ENCODE measurements around the gene AUTS2. TPM values are rescaled to one million over a fixed set of nuclear protein-coding genes. Genes with fewer than 3 reads are reported as not detected.

AUTS2 gene
- total RNA-seq, 1 donor from 2014 or later = 94.1 TPM

DNA sequence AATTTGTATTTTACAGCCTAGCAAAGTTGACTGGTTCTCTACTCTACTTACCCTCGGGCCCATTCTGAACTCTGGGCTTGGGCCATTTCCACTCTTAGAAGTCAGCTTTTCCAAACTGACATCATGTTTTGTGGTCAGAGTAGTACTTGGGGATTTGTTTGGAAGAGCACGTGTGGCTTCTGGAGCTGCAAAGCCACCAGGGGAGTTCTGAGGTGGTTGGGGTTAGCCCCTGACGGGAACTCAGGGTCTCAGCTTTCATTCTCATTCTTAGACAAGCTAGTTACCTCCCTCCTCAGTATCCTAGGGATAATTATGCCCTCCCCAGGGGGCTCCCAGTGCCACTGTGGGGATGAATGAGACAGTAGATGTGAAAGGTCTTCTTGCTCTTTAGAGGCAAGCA is 886.0 kb downstream of the AUTS2 start:
- Mint-ChIP-seq H3K4me1 (ENCODE audit: unreplicated experiment) (peaks cover 18% of the 10 kb centered on the region), H3K36me3 (peaks cover 20% of the 10 kb centered on the region), H3K9me3 (peaks cover 12% of the 10 kb centered on the region), H3K4me3 (no peak overlapping the region), H3K27ac (no peak overlapping the region), H3K27me3 (no peaks in the 10 kb centered on the region)
- TF ChIP-seq, protein P1, sequence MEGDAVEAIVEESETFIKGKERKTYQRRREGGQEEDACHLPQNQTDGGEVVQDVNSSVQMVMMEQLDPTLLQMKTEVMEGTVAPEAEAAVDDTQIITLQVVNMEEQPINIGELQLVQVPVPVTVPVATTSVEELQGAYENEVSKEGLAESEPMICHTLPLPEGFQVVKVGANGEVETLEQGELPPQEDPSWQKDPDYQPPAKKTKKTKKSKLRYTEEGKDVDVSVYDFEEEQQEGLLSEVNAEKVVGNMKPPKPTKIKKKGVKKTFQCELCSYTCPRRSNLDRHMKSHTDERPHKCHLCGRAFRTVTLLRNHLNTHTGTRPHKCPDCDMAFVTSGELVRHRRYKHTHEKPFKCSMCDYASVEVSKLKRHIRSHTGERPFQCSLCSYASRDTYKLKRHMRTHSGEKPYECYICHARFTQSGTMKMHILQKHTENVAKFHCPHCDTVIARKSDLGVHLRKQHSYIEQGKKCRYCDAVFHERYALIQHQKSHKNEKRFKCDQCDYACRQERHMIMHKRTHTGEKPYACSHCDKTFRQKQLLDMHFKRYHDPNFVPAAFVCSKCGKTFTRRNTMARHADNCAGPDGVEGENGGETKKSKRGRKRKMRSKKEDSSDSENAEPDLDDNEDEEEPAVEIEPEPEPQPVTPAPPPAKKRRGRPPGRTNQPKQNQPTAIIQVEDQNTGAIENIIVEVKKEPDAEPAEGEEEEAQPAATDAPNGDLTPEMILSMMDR (conservative IDR thresholded peaks at IDR 0.05) = no peak
- no peak for DNase-seq (ENCODE audit: extremely low spot score, unreplicated experiment)

DNA sequence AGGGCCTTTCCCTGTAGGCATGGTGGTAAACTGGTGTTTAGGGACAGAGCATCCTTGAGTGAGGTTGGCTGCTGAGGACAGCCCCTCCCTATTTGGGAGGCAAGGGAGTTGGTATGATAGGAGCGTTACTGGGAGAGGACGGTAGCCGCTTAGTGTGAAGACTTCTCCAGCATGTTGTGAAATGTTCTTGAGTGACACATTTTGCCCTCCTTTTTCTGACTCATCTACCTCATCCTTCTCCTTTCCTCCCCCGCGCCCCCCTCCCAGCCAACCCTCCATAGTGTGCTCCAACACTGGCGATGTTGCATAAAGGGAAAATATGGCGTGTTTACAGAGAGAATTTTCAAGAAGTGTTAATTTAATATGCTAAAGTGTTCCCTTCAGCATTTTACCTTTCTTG is 888.7 kb downstream of the AUTS2 start:
- Mint-ChIP-seq H3K9me3 (peaks cover 12% of the 10 kb centered on the region), H3K4me1 (ENCODE audit: unreplicated experiment) (peaks cover 4% of the 10 kb centered on the region), H3K27me3 (no peaks in the 10 kb centered on the region), H3K36me3 (peaks cover 20% of the 10 kb centered on the region), H3K27ac (no peak overlapping the region), H3K4me3 (no peak overlapping the region)
- DNase-seq (ENCODE audit: extremely low spot score, unreplicated experiment) = no peak
- TF ChIP-seq, protein P1 (conservative IDR thresholded peaks at IDR 0.05) = no peak

DNA sequence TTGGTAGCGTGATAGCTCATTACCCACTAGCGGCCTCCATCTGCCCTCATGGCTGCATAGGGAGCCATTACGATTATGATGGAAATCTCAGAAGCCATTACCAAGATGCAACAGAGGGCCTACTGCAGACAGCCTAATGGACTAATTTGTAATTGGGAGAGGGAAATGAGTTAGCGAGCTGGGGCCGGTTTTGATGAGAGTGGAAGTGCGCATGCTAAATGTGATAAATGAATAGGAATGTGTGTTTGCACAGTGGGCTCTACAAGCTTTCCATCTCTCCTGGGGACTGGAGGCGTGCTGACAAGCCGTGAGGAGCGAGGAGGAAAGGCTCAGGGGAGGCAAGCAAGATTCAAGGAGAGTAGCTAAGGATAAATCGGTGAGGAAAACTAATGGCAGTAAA is 889.2 kb downstream of the AUTS2 start:
- peaks cover 4% of the 10 kb centered on the region for H3K4me1 Mint-ChIP-seq (ENCODE audit: unreplicated experiment)
- TF ChIP-seq, protein P1 (conservative IDR thresholded peaks at IDR 0.05) = no peak
- H3K27ac Mint-ChIP-seq = no peak overlapping the region
- no peak for DNase-seq (ENCODE audit: extremely low spot score, unreplicated experiment)
- peaks cover 20% of the 10 kb centered on the region for H3K36me3 Mint-ChIP-seq
- no peak overlapping the region for H3K4me3 Mint-ChIP-seq
- H3K27me3 Mint-ChIP-seq = no peaks in the 10 kb centered on the region
- H3K9me3 Mint-ChIP-seq = peaks cover 12% of the 10 kb centered on the region

DNA sequence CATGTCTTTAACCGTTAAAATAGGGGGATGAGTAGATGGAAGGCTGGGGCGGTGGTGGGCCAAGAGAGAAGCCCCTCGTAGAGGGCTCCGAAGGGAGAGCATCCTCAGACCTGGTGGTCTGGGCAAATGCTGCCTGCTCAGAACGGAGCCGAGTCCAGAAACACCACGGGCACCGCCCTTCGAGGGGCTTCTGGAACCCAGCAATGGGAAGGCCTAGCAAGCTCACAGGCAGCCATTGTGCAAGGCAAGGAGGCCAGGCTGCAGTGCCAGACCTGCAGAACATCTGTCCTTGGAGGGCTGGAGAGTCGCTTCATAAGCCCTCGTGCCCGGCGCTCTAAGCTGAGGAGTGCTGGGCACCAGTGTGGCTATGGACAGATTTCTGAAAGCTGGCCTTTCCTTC is 889.6 kb downstream of the AUTS2 start:
- peaks cover 20% of the 10 kb centered on the region for H3K36me3 Mint-ChIP-seq
- H3K27ac Mint-ChIP-seq = no peak overlapping the region
- no peaks in the 10 kb centered on the region for H3K27me3 Mint-ChIP-seq
- H3K4me1 Mint-ChIP-seq (ENCODE audit: unreplicated experiment) = peaks cover 5% of the 10 kb centered on the region
- TF ChIP-seq, protein P1 (conservative IDR thresholded peaks at IDR 0.05) = no peak
- no peak overlapping the region for H3K4me3 Mint-ChIP-seq
- H3K9me3 Mint-ChIP-seq = peaks cover 12% of the 10 kb centered on the region
- no peak for DNase-seq (ENCODE audit: extremely low spot score, unreplicated experiment)

DNA sequence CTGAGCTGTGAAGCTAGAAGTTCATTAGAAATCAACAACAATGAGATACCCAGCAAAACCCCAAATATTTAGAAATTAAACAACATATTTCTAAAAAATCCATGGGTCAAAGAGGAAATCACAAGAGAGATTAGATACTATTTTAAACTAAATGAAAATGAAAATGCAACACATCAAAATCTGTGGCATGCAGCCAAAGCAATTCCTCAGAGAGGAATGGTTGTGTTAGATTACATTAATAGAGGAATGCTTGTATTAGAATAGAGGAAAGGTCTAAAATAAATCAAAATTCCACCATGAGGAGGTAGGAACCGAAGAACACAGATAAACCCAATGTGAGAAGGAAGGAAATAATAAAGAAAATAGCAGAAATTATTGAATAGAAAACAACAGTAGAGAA is 891.5 kb downstream of the AUTS2 start:
- H3K9me3 Mint-ChIP-seq = peaks cover 5% of the 10 kb centered on the region
- H3K36me3 Mint-ChIP-seq = peaks cover 15% of the 10 kb centered on the region
- TF ChIP-seq, protein P1 (conservative IDR thresholded peaks at IDR 0.05) = no peak
- DNase-seq (ENCODE audit: extremely low spot score, unreplicated experiment) = no peak
- H3K4me1 Mint-ChIP-seq (ENCODE audit: unreplicated experiment) = peaks cover 18% of the 10 kb centered on the region
- H3K4me3 Mint-ChIP-seq = no peak overlapping the region
- no peaks in the 10 kb centered on the region for H3K27me3 Mint-ChIP-seq
- H3K27ac Mint-ChIP-seq = no peak overlapping the region

DNA sequence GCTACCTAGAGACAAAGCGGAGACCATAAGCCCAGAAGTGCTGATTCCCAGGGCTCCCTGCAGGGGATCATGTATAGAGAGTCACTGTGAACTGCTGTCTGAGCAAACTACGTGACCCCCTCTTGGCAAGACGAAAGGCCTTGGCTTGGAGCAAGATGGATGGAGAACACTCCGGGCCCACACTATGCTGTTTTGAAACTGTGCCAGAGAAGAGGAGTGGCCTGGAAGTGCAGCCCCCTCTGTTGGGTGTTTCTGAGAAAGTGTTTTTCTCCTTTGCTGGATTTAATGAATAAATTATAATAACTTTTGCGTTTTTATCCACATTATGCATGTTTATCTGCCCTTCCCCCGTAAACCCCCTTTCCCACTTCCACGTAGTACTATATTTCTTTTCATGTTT is 894.4 kb downstream of the AUTS2 start:
- Mint-ChIP-seq H3K36me3 (peaks cover 7% of the 10 kb centered on the region), H3K27me3 (no peaks in the 10 kb centered on the region), H3K4me3 (no peak overlapping the region), H3K4me1 (ENCODE audit: unreplicated experiment) (peaks cover 16% of the 10 kb centered on the region), H3K27ac (no peak overlapping the region), H3K9me3 (no peaks in the 10 kb centered on the region)
- TF ChIP-seq, protein P1 (conservative IDR thresholded peaks at IDR 0.05) = no peak
- no peak for DNase-seq (ENCODE audit: extremely low spot score, unreplicated experiment)
